ENCODE measurements around the gene FAS.

The FAS gene

GRCh38 chr10:88971221-88972061, 19.2 kb upstream of the FAS start:
- no peak for DNase-seq (ENCODE audit: low spot score)

GRCh38 chr10:88974012-88974411, 16.6 kb upstream of the FAS start:
- no peak for DNase-seq (ENCODE audit: low spot score)

GRCh38 chr10:88974446-88975376, 15.9 kb upstream of the FAS start:
- DNase-seq (ENCODE audit: low spot score): peak; percentile 70

- no peak for DNase-seq (ENCODE audit: low spot score)
Measured at GRCh38 chr10:88975377-88975720, 15.2 kb upstream of the FAS start.

- peak; percentile 24 for DNase-seq (ENCODE audit: low spot score)
Measured at GRCh38 chr10:88978463-88978862, 12.1 kb upstream of the FAS start.

- peak; percentile 75 for DNase-seq (ENCODE audit: low spot score)
Measured at GRCh38 chr10:88979153-88979562, 11.4 kb upstream of the FAS start.

- peak; percentile 21 for DNase-seq (ENCODE audit: low spot score)
Measured at GRCh38 chr10:88979603-88980002, 11.0 kb upstream of the FAS start.

GRCh38 chr10:88980247-88980646, 10.4 kb upstream of the FAS start:
- no peak for DNase-seq (ENCODE audit: low spot score)

GRCh38 chr10:88980800-88981199, 9.8 kb upstream of the FAS start:
- no peak for DNase-seq (ENCODE audit: low spot score)

GRCh38 chr10:88981435-88981834, 9.2 kb upstream of the FAS start:
- DNase-seq (ENCODE audit: low spot score): no peak

GRCh38 chr10:88982366-88982765, 8.2 kb upstream of the FAS start:
- no peak for DNase-seq (ENCODE audit: low spot score)

- DNase-seq (ENCODE audit: low spot score): no peak
Measured at GRCh38 chr10:88983206-88983605, 7.4 kb upstream of the FAS start.

GRCh38 chr10:88983939-88984338, 6.7 kb upstream of the FAS start:
- no peak for DNase-seq (ENCODE audit: low spot score)

GRCh38 chr10:88984525-88984924, 6.1 kb upstream of the FAS start:
- DNase-seq (ENCODE audit: low spot score): no peak

GRCh38 chr10:88986549-88987242, 3.9 kb upstream of the FAS start:
- DNase-seq (ENCODE audit: low spot score): peak; percentile 85

- no peak for DNase-seq (ENCODE audit: low spot score)
Measured at GRCh38 chr10:88987243-88987725, 3.3 kb upstream of the FAS start.

- no peak for DNase-seq (ENCODE audit: low spot score)
Measured at GRCh38 chr10:88987840-88988239, 2.8 kb upstream of the FAS start.

GRCh38 chr10:88989423-88989822, 1.2 kb upstream of the FAS start:
- no peak for DNase-seq (ENCODE audit: low spot score)

GRCh38 chr10:88989824-88990383, 694 bp upstream of the FAS start:
- DNase-seq (ENCODE audit: low spot score): no peak

- peak; percentile 77 for DNase-seq (ENCODE audit: low spot score)
Measured at GRCh38 chr10:88991161-88991898, 732 bp downstream of the FAS start.

- peak; percentile 73 for DNase-seq (ENCODE audit: low spot score)
Measured at GRCh38 chr10:88991899-88992320, 1.3 kb downstream of the FAS start.
